Activated B cell treated with CpG ODN at 0.5 μM for 24 hours (primary cell): ENCODE results near the gene USP16. TPM values are rescaled to one million over a fixed set of nuclear protein-coding genes. Genes with fewer than 3 reads are reported as not detected.

Experiments
- ATAC-seq: fragments of 200-7000 bp; cut with Tn5 transposase; one replicate; pipeline ENCODE4 v1.10.0; 2021; ENCODE audit warnings: low read depth, mild to moderate bottlenecking, moderate library complexity
- CTCF ChIA-PET: fragments of 350-600 bp; sonication (Branson Sonifier 250); formaldehyde crosslinking; loops from one replicate; lab custom pipeline; 2021; ENCODE audit warnings: antibody characterized with exemption; lab: Charles Lee
- POLR2A ChIA-PET: fragments of 350-600 bp; sonication (Branson Sonifier 250); formaldehyde crosslinking; loops from one replicate; lab custom pipeline; 2021; ENCODE audit warnings: antibody characterized with exemption; lab: Charles Lee
- DNase-seq: peaks from one replicate; pipeline ENCODE4 v3.0.0; 2022
- H3K27ac Mint-ChIP-seq: one replicate; pipeline ENCODE4 v1.8.0; 2020; ENCODE audit warnings: mixed read lengths
- H3K27me3 Mint-ChIP-seq: one replicate; pipeline ENCODE4 v1.8.0; 2021; ENCODE audit warnings: mixed read lengths
- H3K36me3 Mint-ChIP-seq: one replicate; pipeline ENCODE4 v1.8.0; 2021; ENCODE audit warnings: low read depth, mixed read lengths
- H3K4me1 Mint-ChIP-seq: one replicate; pipeline ENCODE4 v1.8.0; 2021; ENCODE audit warnings: mixed read lengths
- H3K4me3 Mint-ChIP-seq: one replicate; pipeline ENCODE4 v1.8.0; 2020; ENCODE audit warnings: mild to moderate bottlenecking, mixed read lengths
- H3K9me3 Mint-ChIP-seq: one replicate; pipeline ENCODE4 v1.8.0; 2020; ENCODE audit warnings: mixed read lengths
- intact Hi-C: fragments of 100-400 bp; cut with micrococcal nuclease; formaldehyde crosslinking; loops from one replicate; pipeline ENCODE4 v1.15.1; 2024
- total RNA-seq: library from RNA; stranded (reverse); gene quantifications from 2 replicates; pipeline ENCODE4 v1.2.3, GENCODE V29; 2022
- TF ChIP-seq, protein P1 (sequence below): fragments of 200-600 bp; IDR thresholded peaks from one replicate; pipeline ENCODE4 v1.8.0; 2022; ENCODE audit warnings: antibody characterized with exemption, mild to moderate bottlenecking

Gene USP16
- total RNA-seq, 1 donor from 2014 or later, result 54.6 TPM

DNA sequence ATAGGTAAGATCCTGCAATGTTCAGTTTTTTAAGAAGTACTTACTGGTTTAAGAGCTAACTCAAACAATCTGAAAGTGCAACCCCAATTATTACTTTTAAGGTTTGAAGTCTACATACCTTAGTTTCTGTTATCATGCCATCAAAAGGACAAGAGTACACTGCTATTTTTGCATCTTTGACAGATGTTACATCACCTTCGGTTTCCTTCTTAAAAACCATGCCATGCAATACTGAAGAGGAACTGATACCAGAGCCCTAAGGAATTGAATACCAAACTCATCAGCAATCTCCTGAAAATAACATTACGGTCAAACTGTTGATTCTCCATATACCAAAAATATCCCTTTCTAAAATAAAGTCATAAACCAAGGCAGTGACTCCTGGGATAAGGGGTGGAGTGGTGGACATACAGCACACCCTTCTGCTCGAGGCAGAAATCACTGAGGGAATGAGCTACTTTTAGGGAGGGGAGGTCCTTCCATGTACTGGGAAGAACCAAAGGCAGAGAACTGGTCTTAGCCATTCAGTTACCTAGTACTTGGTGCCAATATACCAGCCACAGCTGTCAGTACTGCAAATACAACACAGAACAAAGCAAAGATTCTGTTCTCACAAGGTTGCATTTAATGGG is 40.5 kb downstream of the USP16 start:
- peak overlapping the region; percentile 61 for H3K27ac Mint-ChIP-seq
- no peaks in the 10 kb centered on the region for H3K27me3 Mint-ChIP-seq
- TF ChIP-seq, protein P1, sequence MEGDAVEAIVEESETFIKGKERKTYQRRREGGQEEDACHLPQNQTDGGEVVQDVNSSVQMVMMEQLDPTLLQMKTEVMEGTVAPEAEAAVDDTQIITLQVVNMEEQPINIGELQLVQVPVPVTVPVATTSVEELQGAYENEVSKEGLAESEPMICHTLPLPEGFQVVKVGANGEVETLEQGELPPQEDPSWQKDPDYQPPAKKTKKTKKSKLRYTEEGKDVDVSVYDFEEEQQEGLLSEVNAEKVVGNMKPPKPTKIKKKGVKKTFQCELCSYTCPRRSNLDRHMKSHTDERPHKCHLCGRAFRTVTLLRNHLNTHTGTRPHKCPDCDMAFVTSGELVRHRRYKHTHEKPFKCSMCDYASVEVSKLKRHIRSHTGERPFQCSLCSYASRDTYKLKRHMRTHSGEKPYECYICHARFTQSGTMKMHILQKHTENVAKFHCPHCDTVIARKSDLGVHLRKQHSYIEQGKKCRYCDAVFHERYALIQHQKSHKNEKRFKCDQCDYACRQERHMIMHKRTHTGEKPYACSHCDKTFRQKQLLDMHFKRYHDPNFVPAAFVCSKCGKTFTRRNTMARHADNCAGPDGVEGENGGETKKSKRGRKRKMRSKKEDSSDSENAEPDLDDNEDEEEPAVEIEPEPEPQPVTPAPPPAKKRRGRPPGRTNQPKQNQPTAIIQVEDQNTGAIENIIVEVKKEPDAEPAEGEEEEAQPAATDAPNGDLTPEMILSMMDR, result no peak
- no peak overlapping the region for H3K4me3 Mint-ChIP-seq
- ChIA-PET CTCF (no interaction called here), POLR2A (interaction anchor here (0.7 to 1.3 kb wide), 2 partner anchors 40 to 64 kb away, joined by 3 to 9 read pairs; partner anchors contain the start of gene USP16)
- H3K4me1 Mint-ChIP-seq, result peaks cover 12% of the 10 kb centered on the region
- H3K9me3 Mint-ChIP-seq, result no peaks in the 10 kb centered on the region
- peak; percentile 67 for ATAC-seq
- intact Hi-C loops, result no loop called here
- no peak for DNase-seq
- peaks cover 86% of the 10 kb centered on the region for H3K36me3 Mint-ChIP-seq

DNA sequence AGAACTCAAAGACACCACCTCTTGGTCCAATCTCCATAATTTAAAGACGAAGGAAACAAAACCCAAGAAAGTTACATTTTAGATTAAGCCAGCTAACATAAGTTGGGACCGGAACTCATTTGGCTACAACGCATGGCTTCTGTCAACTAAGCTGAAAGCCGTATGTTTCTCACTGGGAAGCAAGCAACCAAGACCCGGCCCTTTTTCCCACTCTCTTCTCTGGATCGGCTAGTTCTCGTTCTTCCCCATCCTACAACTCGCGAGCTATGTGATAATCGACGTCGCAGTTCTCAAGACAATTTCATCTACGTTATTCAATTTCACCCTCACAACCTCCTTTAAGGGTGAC is 48.4 kb downstream of the USP16 start:
- Mint-ChIP-seq H3K4me1 (peaks cover 51% of the 10 kb centered on the region), H3K9me3 (no peaks in the 10 kb centered on the region), H3K4me3 (peak overlapping the region; percentile 98)

DNA sequence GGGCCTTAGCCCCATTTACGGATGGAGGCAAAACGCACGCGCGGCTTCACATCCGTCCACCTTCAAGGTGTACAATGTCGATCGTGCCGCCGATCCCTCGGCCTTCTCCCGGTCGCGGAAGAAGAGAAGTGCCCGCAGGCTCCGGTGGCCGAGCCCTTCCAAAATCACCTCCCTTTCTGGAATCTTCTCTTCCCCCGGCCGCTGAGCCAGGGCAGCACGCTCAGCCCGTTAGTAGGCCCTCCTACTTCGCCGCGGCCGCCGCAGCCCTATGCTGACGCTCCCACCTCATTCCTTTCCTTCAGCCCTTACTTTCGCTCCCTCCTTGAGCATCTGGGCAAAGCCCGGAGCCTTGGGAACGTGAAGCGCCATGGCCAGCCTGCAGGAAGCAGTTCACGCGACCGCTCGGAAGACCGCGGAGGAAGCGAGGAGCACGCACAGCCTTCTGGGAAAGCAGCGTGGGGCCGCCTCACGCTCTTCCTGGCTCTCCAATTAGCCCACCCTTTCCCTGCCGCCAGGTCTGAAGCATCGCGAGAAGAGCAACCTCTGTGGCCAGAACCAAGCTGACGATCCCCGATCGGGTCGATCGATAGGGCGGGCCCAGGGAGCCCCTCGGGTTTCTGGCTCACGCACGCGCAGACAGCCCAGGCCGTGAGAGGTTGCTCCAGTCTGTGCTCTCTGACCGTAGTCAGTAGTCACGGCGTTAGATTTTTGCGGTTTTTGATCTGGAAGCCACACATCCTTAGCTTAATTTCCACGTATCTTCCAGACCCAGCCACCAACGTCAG is 48.9 kb downstream of the USP16 start, which contains the start of gene CCT8:
Gene CCT8, minus strand, starts transcription at position 427 of the 785 bp plus-strand sequence. Its CDS starts 58 bp downstream, at position 369.
- intact Hi-C loops, result loop anchor here (1.0 to 2.0 kb wide), 11 partner anchors 15 to 275 kb away; partner anchors contain the start of genes LTN1, RWDD2B and USP16
- CTCF ChIA-PET, result no interaction called here
- peaks cover 55% of the 10 kb centered on the region for H3K4me1 Mint-ChIP-seq
- POLR2A ChIA-PET, result interaction anchor here (0.6 to 7.0 kb wide), 15 partner anchors 12 to 228 kb away, joined by 3 to 91 read pairs (median 5); partner anchors contain the start of genes BACH1, LTN1, RWDD2B and USP16
- H3K36me3 Mint-ChIP-seq, result peaks cover 34% of the 10 kb centered on the region
- DNase-seq (peak; percentile 93), ATAC-seq (peak; percentile 90)
- peak within 1 kb of the TSS; percentile 98 for H3K4me3 Mint-ChIP-seq
- TF ChIP-seq, protein P1, result no peak
- no peaks in the 10 kb centered on the region for H3K27me3 Mint-ChIP-seq
- H3K9me3 Mint-ChIP-seq, result no peaks in the 10 kb centered on the region
- peak within 1 kb of the TSS; percentile 98 for H3K27ac Mint-ChIP-seq

More for the DNA sequence above, 48.4 kb downstream of the USP16 start:
- no peak for DNase-seq
- Mint-ChIP-seq H3K36me3 (peaks cover 38% of the 10 kb centered on the region), H3K27ac (peak overlapping the region; percentile 98), H3K27me3 (no peaks in the 10 kb centered on the region)
- CTCF ChIA-PET, result no interaction called here
- TF ChIP-seq, protein P1, result no peak
- ATAC-seq, result no peak
- intact Hi-C loops, result loop anchor here (1.0 to 2.0 kb wide), 11 partner anchors 14 to 275 kb away; partner anchors contain the start of genes LTN1, RWDD2B and USP16
- POLR2A ChIA-PET, result interaction anchor here (0.9 to 7.0 kb wide), 9 partner anchors 15 to 299 kb away, joined by 3 to 91 read pairs (median 17); partner anchors contain the start of genes BACH1, LTN1 and USP16

DNA sequence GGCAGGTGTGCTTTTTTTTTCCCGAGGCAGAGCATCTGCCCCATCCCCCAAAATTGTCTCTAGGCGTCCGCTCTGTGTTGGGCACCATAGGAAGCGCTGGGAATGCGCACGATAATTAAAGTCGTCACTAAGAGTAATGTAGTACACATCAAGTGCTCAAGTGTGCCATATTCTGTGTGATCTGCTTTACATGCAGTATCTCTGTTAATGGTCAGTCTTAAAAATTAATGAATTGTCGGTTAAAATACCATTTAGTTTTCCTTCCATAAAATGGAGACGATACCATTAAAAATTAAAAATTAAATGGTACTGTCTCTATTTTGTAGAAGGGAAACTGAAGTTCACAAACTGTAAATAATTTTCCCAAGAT is 49.5 kb downstream of the USP16 start:
- DNase-seq, result no peak
- Mint-ChIP-seq H3K4me1 (peaks cover 60% of the 10 kb centered on the region), H3K36me3 (peaks cover 29% of the 10 kb centered on the region), H3K9me3 (no peaks in the 10 kb centered on the region), H3K4me3 (peak overlapping the region; percentile 98), H3K27ac (peak overlapping the region; percentile 98), H3K27me3 (no peaks in the 10 kb centered on the region)
- ChIA-PET POLR2A (interaction anchor here (0.7 to 7.0 kb wide), 11 partner anchors 12 to 227 kb away, joined by 3 to 91 read pairs (median 17); partner anchors contain the start of genes BACH1, LTN1, RWDD2B and USP16), CTCF (no interaction called here)
- ATAC-seq, result peak; percentile 22
- intact Hi-C loops, result no loop called here
- TF ChIP-seq, protein P1, result no peak
